HG03064 (cell line): ENCODE data around the gene NKAIN4.
"Not testable (repeated sequence)": the region's sequence is repeated elsewhere in the genome, so short reads cannot be mapped to it uniquely, and the experiment has no call there.

ENCODE experiments used
- ATAC-seq: cut with Tn5 transposase; IDR thresholded peaks from one replicate; pipeline ENCODE4 v1.9.1; 2021; ENCODE audit warnings: low read depth; ENCODE audit not compliant: unreplicated experiment

NKAIN4 gene

GRCh38 chr20:63221400-63222053 is 32.7 kb downstream of the NKAIN4 start:
- ATAC-seq = not testable (repeated sequence)

GRCh38 chr20:63220696-63221399 is 33.4 kb downstream of the NKAIN4 start:
- no peak for ATAC-seq

- ATAC-seq = no peak
These were observed 34.3 kb downstream of the NKAIN4 start for GRCh38 chr20:63219866-63220521.

GRCh38 chr20:63219447-63219821 is 34.8 kb downstream of the NKAIN4 start:
- no peak for ATAC-seq

GRCh38 chr20:63218701-63219446 is 35.4 kb downstream of the NKAIN4 start:
- no peak for ATAC-seq

GRCh38 chr20:63217706-63218105 is 36.6 kb downstream of the NKAIN4 start:
- ATAC-seq = no peak

GRCh38 chr20:63216849-63217471 is 37.3 kb downstream of the NKAIN4 start:
- no peak for ATAC-seq

GRCh38 chr20:63216041-63216848 is 38.0 kb downstream of the NKAIN4 start, which contains the start of gene YTHDF1:
Gene YTHDF1, minus strand, starts transcription at chr20:63216131. Its CDS starts 239 bp downstream, at chr20:63215892.
- ATAC-seq = peak; percentile 87

- ATAC-seq = peak; percentile 16
These were observed 38.9 kb downstream of the NKAIN4 start for GRCh38 chr20:63215101-63216040.

- no peak for ATAC-seq
These were observed 39.7 kb downstream of the NKAIN4 start for GRCh38 chr20:63214514-63214913.

GRCh38 chr20:63212792-63213191 is 41.5 kb downstream of the NKAIN4 start:
- ATAC-seq = no peak

- ATAC-seq = no peak
These were observed 41.9 kb downstream of the NKAIN4 start for GRCh38 chr20:63212393-63212730.

GRCh38 chr20:63210011-63210605 is 44.2 kb downstream of the NKAIN4 start:
- no peak for ATAC-seq

- ATAC-seq = no peak
These were observed 45.8 kb downstream of the NKAIN4 start for GRCh38 chr20:63208346-63208909.

- no peak for ATAC-seq
These were observed 47.4 kb downstream of the NKAIN4 start for GRCh38 chr20:63206878-63207277.

GRCh38 chr20:63205896-63206295 is 48.4 kb downstream of the NKAIN4 start:
- no peak for ATAC-seq

- no peak for ATAC-seq
These were observed 49.9 kb downstream of the NKAIN4 start for GRCh38 chr20:63204362-63204761.
